ENCODE measurements around the gene VAV3. TPM values are rescaled to one million over a fixed set of nuclear protein-coding genes. Genes with fewer than 3 reads are reported as not detected.

The VAV3 gene
- polyA plus RNA-seq, 3 donors = 5.4 to 9.2 (median 9.0) TPM

DNA sequence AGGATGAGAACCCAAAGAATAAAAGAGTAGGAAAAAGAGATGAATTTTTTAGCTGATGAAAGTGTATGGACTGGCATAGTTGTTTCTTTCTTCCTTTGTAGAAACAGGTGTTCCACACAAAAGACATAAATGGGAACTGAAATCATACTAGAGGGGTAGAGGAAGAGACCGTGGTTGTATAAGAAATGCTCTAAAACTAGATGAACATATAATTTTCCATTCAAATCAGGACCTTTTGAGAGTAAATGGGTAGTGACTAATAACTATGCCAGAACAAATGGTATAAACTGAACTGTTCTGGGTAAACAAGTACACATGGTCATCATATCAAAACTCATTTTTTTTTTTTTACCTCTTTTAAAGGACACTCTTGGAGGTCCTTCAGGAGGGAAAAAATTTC lies 344.2 kb downstream of the VAV3 start:
- intact Hi-C loops (cut with micrococcal nuclease) = no loop called here
- Histone ChIP-seq H3K4me2 (replicated peaks; ENCODE audit: extremely low read depth, low read length, poor library complexity, severe bottlenecking) (no peak overlapping the region), H3K9ac (ENCODE audit: insufficient read depth, low read length, poor library complexity, severe bottlenecking) (no peak overlapping the region), H3K27ac (ENCODE audit: low read depth in 1 of 2, low read length in 2 of 2) (no peak overlapping the region), H3K27me3 (ENCODE audit: control insufficient read depth in 2 of 2, insufficient read depth in 2 of 2, low read length in 2 of 2) (no peaks in the 10 kb centered on the region), H3K4me1 (ENCODE audit: control insufficient read depth in 1 of 2, insufficient read depth in 2 of 2, low read length in 2 of 2) (no peaks in the 10 kb centered on the region), H3K36me3 (replicated peaks in 1 of 2; ENCODE audit: control insufficient read depth in 1 of 2, insufficient read depth in 2 of 2, low read length in 2 of 2) (peaks cover 12 to 23% of the 10 kb centered on the region in 2 donors), H3K9me3 (replicated peaks in 1 of 2; ENCODE audit: control insufficient read depth in 1 of 2, insufficient read depth in 1 of 2, low read length in 2 of 2) (peaks cover 4 to 6% of the 10 kb centered on the region in 2 donors), H3K4me3 (replicated peaks in 1 of 3; ENCODE audit: low read depth in 2 of 3, low read length in 3 of 3) (no peak overlapping the region), H3K79me2 (ENCODE audit: insufficient read depth, low read length) (no peaks in the 10 kb centered on the region), H2AFZ (ENCODE audit: insufficient read depth, low read depth, low read length, poor library complexity, severe bottlenecking) (no peak overlapping the region), H4K20me1 (ENCODE audit: insufficient read depth, low read length) (no peaks in the 10 kb centered on the region)
- Mint-ChIP-seq H3K9me3 (peaks cover 0 to 7% (median 4%) of the 10 kb centered on the region in 7 donors), H3K27ac (no peak overlapping the region), H3K4me3 (no peak overlapping the region), H3K4me1 (no peaks in the 10 kb centered on the region), H3K27me3 (ENCODE audit: low read depth in 3 of 3) (no peaks in the 10 kb centered on the region), H3K36me3 (peaks cover 28 to 43% of the 10 kb centered on the region in 2 donors)
- TF ChIP-seq, protein P1, sequence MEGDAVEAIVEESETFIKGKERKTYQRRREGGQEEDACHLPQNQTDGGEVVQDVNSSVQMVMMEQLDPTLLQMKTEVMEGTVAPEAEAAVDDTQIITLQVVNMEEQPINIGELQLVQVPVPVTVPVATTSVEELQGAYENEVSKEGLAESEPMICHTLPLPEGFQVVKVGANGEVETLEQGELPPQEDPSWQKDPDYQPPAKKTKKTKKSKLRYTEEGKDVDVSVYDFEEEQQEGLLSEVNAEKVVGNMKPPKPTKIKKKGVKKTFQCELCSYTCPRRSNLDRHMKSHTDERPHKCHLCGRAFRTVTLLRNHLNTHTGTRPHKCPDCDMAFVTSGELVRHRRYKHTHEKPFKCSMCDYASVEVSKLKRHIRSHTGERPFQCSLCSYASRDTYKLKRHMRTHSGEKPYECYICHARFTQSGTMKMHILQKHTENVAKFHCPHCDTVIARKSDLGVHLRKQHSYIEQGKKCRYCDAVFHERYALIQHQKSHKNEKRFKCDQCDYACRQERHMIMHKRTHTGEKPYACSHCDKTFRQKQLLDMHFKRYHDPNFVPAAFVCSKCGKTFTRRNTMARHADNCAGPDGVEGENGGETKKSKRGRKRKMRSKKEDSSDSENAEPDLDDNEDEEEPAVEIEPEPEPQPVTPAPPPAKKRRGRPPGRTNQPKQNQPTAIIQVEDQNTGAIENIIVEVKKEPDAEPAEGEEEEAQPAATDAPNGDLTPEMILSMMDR (IDR thresholded peaks at IDR 0.05) = no peak
- no CpG with 5 or more reads among the region's 1 CpG for WGBS (ENCODE audit: insufficient coverage)
- no peak for DNase-seq

DNA sequence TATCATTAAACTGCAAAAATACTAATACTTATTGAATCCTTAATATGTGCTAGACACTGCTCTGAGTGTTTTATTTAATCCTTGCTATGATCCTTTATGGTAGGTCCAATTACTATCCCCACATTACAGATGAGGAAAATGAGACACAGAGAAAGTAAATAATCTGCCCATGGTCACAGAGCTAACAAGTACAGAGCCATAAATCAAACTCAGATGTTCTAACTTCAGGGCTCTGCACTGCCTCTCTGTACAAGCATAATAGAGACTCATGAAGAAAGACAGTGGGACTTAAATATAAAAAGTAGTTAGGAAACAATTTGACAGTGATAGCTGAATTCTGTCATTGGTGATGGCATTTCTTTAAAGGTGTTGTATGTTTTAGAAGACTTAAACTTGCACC lies 346.4 kb downstream of the VAV3 start:
- no peaks in the 10 kb centered on the region for H4K20me1 ChIP-seq (ENCODE audit: insufficient read depth, low read length)
- Mint-ChIP-seq H3K27ac (no peak overlapping the region), H3K4me3 (no peak overlapping the region), H3K4me1 (no peaks in the 10 kb centered on the region), H3K27me3 (ENCODE audit: low read depth in 3 of 3) (no peaks in the 10 kb centered on the region), H3K36me3 (peaks cover 43 to 50% of the 10 kb centered on the region in 2 donors), H3K9me3 (peaks cover 0 to 18% (median 6%) of the 10 kb centered on the region in 7 donors)
- no peak overlapping the region for H2AFZ ChIP-seq (ENCODE audit: insufficient read depth, low read depth, low read length, poor library complexity, severe bottlenecking)
- intact Hi-C loops (cut with micrococcal nuclease) = no loop called here
- H3K27me3 ChIP-seq (ENCODE audit: control insufficient read depth in 2 of 2, insufficient read depth in 2 of 2, low read length in 2 of 2) = no peaks in the 10 kb centered on the region
- H3K4me3 ChIP-seq (replicated peaks in 1 of 3; ENCODE audit: low read depth in 2 of 3, low read length in 3 of 3) = no peak overlapping the region
- H3K36me3 ChIP-seq (replicated peaks in 1 of 2; ENCODE audit: control insufficient read depth in 1 of 2, insufficient read depth in 2 of 2, low read length in 2 of 2) = peaks cover 12 to 42% of the 10 kb centered on the region in 2 donors
- H3K27ac ChIP-seq (ENCODE audit: low read depth in 1 of 2, low read length in 2 of 2) = no peak overlapping the region
- DNase-seq = no peak
- no peak overlapping the region for H3K9ac ChIP-seq (ENCODE audit: insufficient read depth, low read length, poor library complexity, severe bottlenecking)
- peaks cover 4 to 6% of the 10 kb centered on the region in 2 donors for H3K9me3 ChIP-seq (replicated peaks in 1 of 2; ENCODE audit: control insufficient read depth in 1 of 2, insufficient read depth in 1 of 2, low read length in 2 of 2)
- no peak overlapping the region for H3K4me2 ChIP-seq (replicated peaks; ENCODE audit: extremely low read depth, low read length, poor library complexity, severe bottlenecking)
- TF ChIP-seq, protein P1 (IDR thresholded peaks at IDR 0.05) = no peak
- no peaks in the 10 kb centered on the region for H3K79me2 ChIP-seq (ENCODE audit: insufficient read depth, low read length)
- no peaks in the 10 kb centered on the region for H3K4me1 ChIP-seq (ENCODE audit: control insufficient read depth in 1 of 2, insufficient read depth in 2 of 2, low read length in 2 of 2)

Data from CD14-positive monocyte (primary cell).